Activated CD4-positive, alpha-beta memory T cell treated with anti-CD3 and anti-CD28 coated beads for 36 hours (primary cell): ENCODE data around the gene FOXP1. TPM values are rescaled to one million over a fixed set of nuclear protein-coding genes. Genes with fewer than 3 reads are reported as not detected.
A peak's percentile ranks its signal among the peaks of the same experiment; 100 is the strongest.

Source experiments
- CTCF ChIA-PET: fragments of 350-600 bp; sonication (Branson Sonifier 250); formaldehyde crosslinking; loops from one replicate; lab custom pipeline; 2021; ENCODE audit warnings: antibody characterized with exemption, inconsistent platforms; lab: Charles Lee
- POLR2A ChIA-PET: fragments of 350-600 bp; sonication (Branson Sonifier 250); formaldehyde crosslinking; loops from one replicate; lab custom pipeline; 2021; ENCODE audit warnings: antibody characterized with exemption; lab: Charles Lee
- DNase-seq: peaks from one replicate; pipeline ENCODE4 v3.0.0-alpha.2; 2020
- H3K27ac Mint-ChIP-seq: one replicate; pipeline ENCODE4 v1.8.0; 2021; ENCODE audit warnings: mixed read lengths
- H3K27me3 Mint-ChIP-seq: one replicate; pipeline ENCODE4 v1.8.0; 2021; ENCODE audit warnings: mixed read lengths
- H3K36me3 Mint-ChIP-seq: one replicate; pipeline ENCODE4 v1.8.0; 2021; ENCODE audit warnings: mixed read lengths
- H3K4me1 Mint-ChIP-seq: one replicate; pipeline ENCODE4 v1.8.0; 2021; ENCODE audit warnings: low read depth, mixed read lengths
- H3K4me3 Mint-ChIP-seq: one replicate; pipeline ENCODE4 v1.8.0; 2021; ENCODE audit warnings: mild to moderate bottlenecking, mixed read lengths
- H3K9me3 Mint-ChIP-seq: one replicate; pipeline ENCODE4 v1.8.0; 2021; ENCODE audit warnings: mixed read lengths
- intact Hi-C: fragments of 100-400 bp; cut with micrococcal nuclease; formaldehyde crosslinking; loops from one replicate; pipeline ENCODE4 v1.15.1; 2023
- total RNA-seq, 2 experiments: library from RNA; stranded (reverse); gene quantifications; one replicate each; pipeline ENCODE4 v1.2.3, GENCODE V29; 2021

The FOXP1 gene
- total RNA-seq, 2 experiments from 2014 or later, result 94.4 to 102 TPM

DNA sequence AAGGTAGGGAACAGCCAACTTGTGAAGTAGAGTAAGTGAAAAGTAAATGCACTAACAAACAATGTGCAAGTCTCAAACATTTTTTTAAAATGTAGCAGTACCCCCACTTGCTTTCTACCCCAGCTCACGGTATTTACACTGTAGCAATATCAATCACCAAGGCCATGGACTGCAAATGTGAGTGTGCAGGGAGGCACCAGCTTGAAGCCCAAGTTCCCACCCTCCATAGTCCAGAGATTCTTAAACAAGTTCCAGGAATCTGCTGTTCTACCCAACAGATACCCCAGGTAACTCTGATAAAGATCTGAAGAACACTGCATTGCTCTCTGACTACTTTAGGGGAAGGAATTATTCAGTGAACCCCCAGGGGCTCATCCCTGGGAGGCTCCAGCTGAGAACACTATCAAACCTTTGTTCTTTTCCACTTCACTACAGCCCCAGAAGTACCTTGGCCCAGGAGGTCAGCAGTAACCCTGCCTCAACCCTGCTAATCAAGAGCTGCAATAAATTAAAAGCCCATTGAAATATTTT, 86.1 kb downstream of the FOXP1 start:
- POLR2A ChIA-PET, result interaction anchor here (0.6 to 1.7 kb wide), 2 partner anchors 98 to 271 kb away, joined by 3 read pairs; no protein-coding TSS in a partner anchor
- H3K36me3 Mint-ChIP-seq, result peaks cover 12% of the 10 kb centered on the region
- H3K27ac Mint-ChIP-seq, result no peak overlapping the region
- intact Hi-C loops, result no loop called here
- no peak overlapping the region for H3K4me3 Mint-ChIP-seq
- peaks cover 69% of the 10 kb centered on the region for H3K4me1 Mint-ChIP-seq
- no peak for DNase-seq
- H3K9me3 Mint-ChIP-seq, result no peaks in the 10 kb centered on the region
- H3K27me3 Mint-ChIP-seq, result no peaks in the 10 kb centered on the region
- CTCF ChIA-PET, result interaction anchor here (0.5 to 1.9 kb wide), 3 partner anchors 34 to 438 kb away, joined by 3 to 6 read pairs (median 3); no protein-coding TSS in a partner anchor

DNA sequence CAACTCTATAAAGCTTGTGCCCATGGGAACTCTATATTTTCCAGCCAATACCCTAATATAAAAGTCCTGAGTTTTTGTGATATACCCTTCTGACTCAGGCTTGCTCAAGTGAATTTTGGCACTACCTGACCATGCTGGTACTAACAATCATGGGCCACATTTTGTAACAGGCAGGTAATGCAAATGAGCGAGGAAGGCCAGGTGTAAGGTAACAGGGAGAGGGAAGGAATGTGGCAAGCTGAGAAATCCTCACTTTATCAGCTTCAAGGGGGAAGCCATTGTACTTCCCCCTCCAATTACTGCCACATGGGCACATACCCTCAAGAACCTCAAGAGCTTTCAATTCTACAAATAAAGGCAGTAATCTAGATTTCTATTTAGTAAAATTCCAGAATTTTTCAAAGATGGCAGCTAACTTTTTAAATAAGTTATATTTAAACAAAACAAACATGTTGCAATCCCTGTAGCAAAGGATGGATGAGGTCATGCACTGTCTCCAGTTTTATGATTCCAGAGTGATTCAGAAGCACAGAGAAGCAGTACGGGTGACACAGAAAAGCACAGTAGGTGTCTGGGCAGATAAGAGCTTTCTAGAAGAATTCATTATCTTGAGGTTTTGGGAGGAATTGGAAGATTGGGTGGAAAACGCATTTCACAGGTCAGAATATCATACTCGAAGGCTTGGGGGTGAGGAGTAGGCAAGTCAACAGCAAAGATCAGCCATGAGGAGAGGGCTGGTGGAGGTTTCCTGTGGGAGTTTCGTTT, 87.6 kb downstream of the FOXP1 start:
- peak; percentile 62 for DNase-seq
- Mint-ChIP-seq H3K27ac (peak overlapping the region; percentile 77), H3K27me3 (no peaks in the 10 kb centered on the region), H3K9me3 (peaks cover 9% of the 10 kb centered on the region), H3K4me1 (peaks cover 73% of the 10 kb centered on the region), H3K4me3 (peak overlapping the region; percentile 58), H3K36me3 (peaks cover 19% of the 10 kb centered on the region)
- ChIA-PET CTCF (interaction anchor here (0.8 to 1.9 kb wide), 4 partner anchors 15 to 98 kb away, joined by 3 to 6 read pairs (median 4); no protein-coding TSS in a partner anchor), POLR2A (interaction anchor here (0.7 to 1.7 kb wide), 8 partner anchors 18 to 365 kb away, joined by 3 to 7 read pairs (median 3); no protein-coding TSS in a partner anchor)
- intact Hi-C loops, result loop anchor here (1.0 kb wide), 1 partner anchor 8 kb away; no protein-coding TSS in a partner anchor

DNA sequence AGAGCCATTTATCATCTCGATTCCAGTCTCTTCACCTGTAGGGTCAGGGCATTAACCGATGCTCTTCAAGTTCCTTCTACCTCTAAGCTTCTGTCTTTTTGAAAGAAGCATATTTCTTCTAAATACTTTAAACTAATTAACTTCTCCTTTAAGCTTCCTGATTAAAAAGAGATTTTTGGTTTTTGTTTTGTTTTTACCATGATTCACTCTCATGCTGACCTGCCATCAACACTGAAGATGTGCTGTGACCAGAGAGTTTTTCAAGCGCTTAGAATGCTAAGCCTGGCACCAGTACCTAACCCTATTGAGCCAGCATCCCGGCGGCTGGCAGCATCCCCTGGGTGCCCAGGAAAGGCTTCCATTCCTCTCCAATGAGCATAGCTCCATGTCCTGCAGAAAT, 89.3 kb downstream of the FOXP1 start:
- Mint-ChIP-seq H3K4me1 (peaks cover 81% of the 10 kb centered on the region), H3K9me3 (peaks cover 9% of the 10 kb centered on the region), H3K36me3 (peaks cover 26% of the 10 kb centered on the region), H3K27ac (peak overlapping the region; percentile 58), H3K27me3 (no peaks in the 10 kb centered on the region), H3K4me3 (no peak overlapping the region)
- DNase-seq, result no peak
- ChIA-PET CTCF (no interaction called here), POLR2A (interaction anchor here (1.1 to 1.6 kb wide), 2 partner anchors 16 to 192 kb away, joined by 3 read pairs; no protein-coding TSS in a partner anchor)
- intact Hi-C loops, result loop anchor here (5.0 kb wide), 2 partner anchors 367 to 482 kb away; no protein-coding TSS in a partner anchor

DNA sequence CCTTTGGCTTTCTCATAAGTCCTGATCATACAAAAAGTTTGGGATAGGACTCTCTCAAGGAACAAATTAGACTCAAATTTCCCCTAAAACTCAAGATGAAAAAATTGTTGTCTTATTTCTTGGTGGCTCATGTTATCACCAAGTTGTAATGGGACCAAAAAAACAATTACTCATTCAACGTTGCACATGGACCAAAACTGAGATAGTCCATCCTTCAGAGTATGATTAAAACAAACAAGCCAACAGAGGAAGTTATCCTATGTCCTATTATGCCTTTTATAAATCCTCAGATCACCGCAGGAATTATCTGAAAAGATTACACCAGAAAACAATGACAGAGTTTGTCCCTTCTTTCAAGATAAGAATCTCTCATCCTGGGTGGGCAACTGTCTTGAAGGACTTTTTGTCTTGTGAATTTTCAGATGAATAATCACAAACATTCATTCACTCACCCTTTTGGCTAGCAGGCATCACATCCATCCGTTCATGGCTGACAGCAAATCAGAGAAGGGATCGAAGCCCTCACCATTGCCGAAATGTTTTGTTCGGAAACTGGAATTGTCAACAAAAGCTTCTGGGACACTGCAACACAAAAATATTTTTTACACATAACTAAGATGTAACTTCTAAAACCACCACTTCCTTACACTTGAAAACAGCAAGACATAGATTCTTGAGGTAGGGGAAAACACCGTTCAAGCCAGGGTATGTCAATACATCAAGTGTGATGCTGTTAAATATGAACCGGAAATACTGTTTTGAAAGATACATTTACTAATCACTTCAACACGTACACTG, 90.4 kb downstream of the FOXP1 start:
- ChIA-PET POLR2A (interaction anchor here (1.0 to 1.1 kb wide), 2 partner anchors 90 to 191 kb away, joined by 3 read pairs; partner anchors contain the start of gene FOXP1), CTCF (no interaction called here)
- peaks cover 26% of the 10 kb centered on the region for H3K36me3 Mint-ChIP-seq

DNA sequence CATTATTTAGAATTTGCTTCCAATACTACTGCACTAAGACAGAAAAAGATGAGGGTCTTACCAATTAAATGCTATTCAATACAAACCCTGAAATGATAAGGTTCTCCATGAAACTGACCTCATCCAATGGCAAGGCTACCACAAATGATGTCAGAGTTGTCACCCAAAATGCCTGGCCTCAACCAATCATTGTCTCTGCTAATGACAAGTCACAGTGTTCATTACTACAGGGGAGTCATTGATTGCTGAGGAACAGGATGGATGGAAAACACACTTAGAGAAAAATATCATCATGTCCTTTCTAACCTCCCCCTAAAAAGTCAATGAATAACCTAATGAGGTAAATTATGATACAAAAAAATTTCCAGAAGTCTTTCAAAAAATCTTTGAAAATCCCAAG, 91.0 kb downstream of the FOXP1 start:
- no peak for DNase-seq
- CTCF ChIA-PET, result no interaction called here
- peaks cover 9% of the 10 kb centered on the region for H3K9me3 Mint-ChIP-seq
- H3K36me3 Mint-ChIP-seq, result peaks cover 26% of the 10 kb centered on the region
- H3K27ac Mint-ChIP-seq, result peak overlapping the region; percentile 93
- no peaks in the 10 kb centered on the region for H3K27me3 Mint-ChIP-seq
- H3K4me1 Mint-ChIP-seq, result peaks cover 87% of the 10 kb centered on the region
- POLR2A ChIA-PET, result no interaction called here
- intact Hi-C loops, result loop anchor here (2.0 to 5.0 kb wide), 4 partner anchors 266 to 480 kb away; no protein-coding TSS in a partner anchor
- peak overlapping the region; percentile 71 for H3K4me3 Mint-ChIP-seq

More for the DNA sequence above, 90.4 kb downstream of the FOXP1 start:
- Mint-ChIP-seq H3K4me3 (peak overlapping the region; percentile 71), H3K27me3 (no peaks in the 10 kb centered on the region), H3K27ac (peak overlapping the region; percentile 93), H3K4me1 (peaks cover 87% of the 10 kb centered on the region), H3K9me3 (peaks cover 9% of the 10 kb centered on the region)
- peak; percentile 40 for DNase-seq
- intact Hi-C loops, result loop anchor here (1.0 to 5.0 kb wide), 9 partner anchors 15 to 481 kb away; no protein-coding TSS in a partner anchor

DNA sequence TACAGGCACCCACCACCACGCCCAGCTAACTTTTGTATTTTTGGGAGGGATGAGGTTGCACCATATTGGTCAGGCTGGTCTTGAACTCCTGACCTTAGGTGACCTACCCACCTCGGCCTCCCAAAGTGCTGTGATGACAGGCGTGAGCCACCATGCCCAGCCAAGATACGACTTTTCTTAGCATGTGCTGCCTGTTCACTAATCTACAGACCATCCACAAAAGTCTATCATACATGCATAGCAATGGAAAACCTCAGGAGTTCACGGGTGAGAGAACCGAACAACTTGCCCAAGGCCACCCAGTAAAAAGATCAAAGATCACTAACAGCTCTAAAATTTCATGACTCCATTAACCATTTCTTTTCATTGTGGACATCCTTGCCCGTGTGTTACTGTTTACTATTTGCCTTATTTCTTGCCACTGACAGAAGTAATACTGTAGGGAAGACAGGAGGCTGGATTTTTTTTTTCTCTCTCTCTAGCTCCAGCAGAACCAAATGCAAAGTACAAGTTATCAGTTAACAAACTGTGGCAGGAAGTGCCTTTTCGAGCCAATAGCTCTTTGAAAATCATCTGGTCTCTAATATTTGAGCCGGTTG, 92.3 kb downstream of the FOXP1 start:
- Mint-ChIP-seq H3K9me3 (peaks cover 9% of the 10 kb centered on the region), H3K36me3 (peaks cover 26% of the 10 kb centered on the region), H3K27me3 (no peaks in the 10 kb centered on the region), H3K4me1 (peaks cover 87% of the 10 kb centered on the region), H3K27ac (peak overlapping the region; percentile 79), H3K4me3 (no peak overlapping the region)
- DNase-seq, result no peak
- ChIA-PET POLR2A (interaction anchor here (1.0 to 1.9 kb wide), 2 partner anchors 11 to 36 kb away, joined by 3 to 8 read pairs; no protein-coding TSS in a partner anchor), CTCF (no interaction called here)
- intact Hi-C loops, result loop anchor here (5.0 kb wide), 2 partner anchors 364 to 479 kb away; no protein-coding TSS in a partner anchor

DNA sequence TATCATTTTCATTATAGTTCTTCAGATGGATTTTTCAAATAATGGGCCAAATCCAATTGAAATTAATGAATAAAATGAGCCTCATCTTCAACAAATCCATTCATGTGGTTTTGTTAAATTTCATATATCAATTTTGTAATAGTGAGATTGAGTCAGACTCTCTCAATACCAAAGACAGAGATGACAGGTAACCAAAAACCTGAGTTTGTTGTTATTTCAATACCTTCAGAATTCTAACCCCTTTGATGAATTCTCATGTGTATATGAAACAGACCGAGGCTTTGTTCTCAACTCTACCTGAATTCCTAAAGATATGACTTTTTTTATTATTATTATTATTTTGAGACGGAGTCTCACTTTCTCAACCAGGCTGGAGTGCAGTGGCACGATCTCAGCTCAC, 92.8 kb downstream of the FOXP1 start:
- peak overlapping the region; percentile 59 for H3K27ac Mint-ChIP-seq
- peaks cover 9% of the 10 kb centered on the region for H3K9me3 Mint-ChIP-seq

DNA sequence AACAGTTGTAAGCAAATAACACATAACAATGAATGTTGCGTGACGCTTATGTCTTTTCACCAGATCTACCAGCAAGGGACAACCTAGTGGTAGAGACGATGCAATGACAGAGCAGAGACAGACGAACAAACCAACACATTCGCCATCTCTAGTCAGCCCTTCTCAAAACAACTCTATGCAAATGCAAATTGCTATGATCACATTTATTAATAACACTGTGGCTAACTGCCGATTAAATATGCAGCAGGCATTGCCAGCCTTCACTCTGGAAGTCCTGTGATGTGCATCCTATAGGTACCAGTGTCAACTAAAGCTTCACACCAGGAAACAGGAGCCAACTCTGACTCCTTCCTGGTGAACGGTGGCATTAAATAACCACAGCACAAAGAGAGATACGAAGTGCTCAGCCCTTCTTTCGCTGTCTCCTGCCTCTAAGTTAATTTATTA, 94.2 kb downstream of the FOXP1 start:
- peak overlapping the region; percentile 49 for H3K4me3 Mint-ChIP-seq
- ChIA-PET CTCF (no interaction called here), POLR2A (no interaction called here)
- no peaks in the 10 kb centered on the region for H3K27me3 Mint-ChIP-seq
- peaks cover 26% of the 10 kb centered on the region for H3K36me3 Mint-ChIP-seq
- intact Hi-C loops, result no loop called here
- peaks cover 87% of the 10 kb centered on the region for H3K4me1 Mint-ChIP-seq
- H3K9me3 Mint-ChIP-seq, result peaks cover 9% of the 10 kb centered on the region
- H3K27ac Mint-ChIP-seq, result peak overlapping the region; percentile 59
- no peak for DNase-seq

More for the DNA sequence above, 92.8 kb downstream of the FOXP1 start:
- peaks cover 87% of the 10 kb centered on the region for H3K4me1 Mint-ChIP-seq
- DNase-seq, result no peak
- CTCF ChIA-PET, result no interaction called here
- no peak overlapping the region for H3K4me3 Mint-ChIP-seq
- intact Hi-C loops, result loop anchor here (1.0 to 5.0 kb wide), 3 partner anchors 29 to 478 kb away; no protein-coding TSS in a partner anchor
- no peaks in the 10 kb centered on the region for H3K27me3 Mint-ChIP-seq
- POLR2A ChIA-PET, result interaction anchor here (1.9 kb wide), 1 partner anchor 35 kb away, joined by 8 read pairs; no protein-coding TSS in a partner anchor
- peaks cover 26% of the 10 kb centered on the region for H3K36me3 Mint-ChIP-seq

DNA sequence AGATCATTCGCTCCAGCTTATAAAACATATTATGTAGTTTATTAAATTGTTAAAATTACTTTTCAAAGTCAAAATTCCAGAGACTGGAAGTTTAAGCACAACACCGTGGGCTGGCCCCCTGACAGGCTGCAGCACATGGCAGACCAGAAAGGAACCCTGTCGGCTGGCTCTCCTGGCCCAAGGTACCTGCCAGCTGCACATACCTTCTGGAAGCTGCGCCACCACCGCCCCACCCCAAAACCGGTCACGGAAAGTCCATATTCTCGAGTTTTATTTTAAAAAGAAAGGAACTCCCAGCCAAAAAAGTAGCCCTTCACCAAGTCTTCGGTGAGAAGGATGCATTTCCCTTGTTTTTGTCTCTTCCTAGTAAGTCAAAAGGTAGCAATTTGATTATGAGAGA, 94.6 kb downstream of the FOXP1 start:
- DNase-seq, result no peak
- peaks cover 9% of the 10 kb centered on the region for H3K9me3 Mint-ChIP-seq
- intact Hi-C loops, result loop anchor here (1.0 kb wide), 1 partner anchor 45 kb away; no protein-coding TSS in a partner anchor
- H3K4me1 Mint-ChIP-seq, result peaks cover 86% of the 10 kb centered on the region
- peaks cover 26% of the 10 kb centered on the region for H3K36me3 Mint-ChIP-seq
- peak overlapping the region; percentile 49 for H3K4me3 Mint-ChIP-seq
- peak overlapping the region; percentile 59 for H3K27ac Mint-ChIP-seq
- POLR2A ChIA-PET, result no interaction called here
- CTCF ChIA-PET, result interaction anchor here (0.6 to 1.2 kb wide), 2 partner anchors 60 to 91 kb away, joined by 3 to 4 read pairs; no protein-coding TSS in a partner anchor
- H3K27me3 Mint-ChIP-seq, result no peaks in the 10 kb centered on the region

DNA sequence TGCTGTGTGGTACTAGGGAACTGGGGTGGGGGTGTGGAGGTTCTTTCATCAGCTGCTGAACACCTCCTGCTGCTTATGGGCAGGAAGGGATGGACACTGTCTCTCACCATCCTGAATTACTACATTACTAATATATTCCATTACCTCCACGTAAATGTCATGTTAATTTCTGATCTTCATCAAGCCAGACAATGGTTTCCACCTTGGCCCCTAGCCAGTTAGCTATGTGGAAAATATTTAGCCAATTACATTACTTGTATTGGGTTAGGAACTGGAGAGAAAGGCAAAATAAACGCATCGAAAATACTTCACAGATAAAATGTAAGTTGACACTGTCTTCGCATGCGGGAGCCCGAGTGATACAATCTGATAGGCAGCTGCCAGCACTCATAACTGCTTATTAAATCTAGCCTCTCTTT, 95.1 kb downstream of the FOXP1 start:
- Mint-ChIP-seq H3K4me3 (peak overlapping the region; percentile 50), H3K36me3 (peaks cover 25% of the 10 kb centered on the region), H3K4me1 (peaks cover 88% of the 10 kb centered on the region), H3K9me3 (peaks cover 9% of the 10 kb centered on the region), H3K27ac (peak overlapping the region; percentile 79), H3K27me3 (no peaks in the 10 kb centered on the region)
- intact Hi-C loops, result loop anchor here (1.0 kb wide), 1 partner anchor 44 kb away; no protein-coding TSS in a partner anchor
- ChIA-PET CTCF (interaction anchor here (0.6 to 1.2 kb wide), 4 partner anchors 24 to 90 kb away, joined by 3 to 4 read pairs (median 4); no protein-coding TSS in a partner anchor), POLR2A (no interaction called here)
- DNase-seq, result no peak
